Colonic mucosa (tissue), 4 donors: ENCODE data around the gene CCDC170. TPM values are rescaled to one million over a fixed set of nuclear protein-coding genes. Genes with fewer than 3 reads are reported as not detected.

Experiments
- DNase-seq: peaks from one replicate; pipeline ENCODE4 v3.0.0-alpha.2; 2020
- H3K27ac ChIP-seq: fragments of 200-600 bp; one replicate; pipeline ENCODE4 v1.8.0; 2021
- H3K27me3 ChIP-seq: fragments of 200-600 bp; one replicate; pipeline ENCODE4 v1.8.0; 2021
- H3K36me3 ChIP-seq: fragments of 200-600 bp; one replicate; pipeline ENCODE4 v1.8.0; 2021
- H3K4me1 ChIP-seq: fragments of 200-600 bp; one replicate; pipeline ENCODE4 v1.8.0; 2021; ENCODE audit warnings: mild to moderate bottlenecking
- H3K4me3 ChIP-seq: fragments of 200-600 bp; one replicate; pipeline ENCODE4 v1.8.0; 2021
- H3K9ac ChIP-seq, 2 donors: one replicate each; pipeline ENCODE4 v1.7.0; 2013; ENCODE audit warnings: control low read depth in 2 of 2, low read depth in 2 of 2, low read length in 2 of 2
- H3K9me3 ChIP-seq: fragments of 200-600 bp; one replicate; pipeline ENCODE4 v1.8.0; 2021
- intact Hi-C: fragments of 100-400 bp; cut with DNase I; formaldehyde crosslinking; loops from one replicate; pipeline ENCODE4 v1.14.1; 2022
- total RNA-seq, 2 donors: library from RNA; stranded (reverse); fragmentation: NEBNext Ultra II Directional in 1 of 2; extraction: Animal tissue kit (Norgen Biotek cat#: 25700) in 1 of 2; gene quantifications; one replicate each; pipeline ENCODE4 v1.2.1, GENCODE V29; 2021
- TF ChIP-seq, protein P1 (sequence below): fragments of 200-600 bp; IDR thresholded peaks from one replicate; pipeline ENCODE4 v1.8.0; 2022; ENCODE audit warnings: antibody characterized with exemption, mild to moderate bottlenecking
- donor health status: healthy.
- donor health status: DM: no; HTN: no; CAD: no.
- donor health status: DM: no; HTN: no; CAD: no.

Gene CCDC170
- total RNA-seq, 2 donors from 2014 or later, result 0.77 to 0.86 TPM

DNA sequence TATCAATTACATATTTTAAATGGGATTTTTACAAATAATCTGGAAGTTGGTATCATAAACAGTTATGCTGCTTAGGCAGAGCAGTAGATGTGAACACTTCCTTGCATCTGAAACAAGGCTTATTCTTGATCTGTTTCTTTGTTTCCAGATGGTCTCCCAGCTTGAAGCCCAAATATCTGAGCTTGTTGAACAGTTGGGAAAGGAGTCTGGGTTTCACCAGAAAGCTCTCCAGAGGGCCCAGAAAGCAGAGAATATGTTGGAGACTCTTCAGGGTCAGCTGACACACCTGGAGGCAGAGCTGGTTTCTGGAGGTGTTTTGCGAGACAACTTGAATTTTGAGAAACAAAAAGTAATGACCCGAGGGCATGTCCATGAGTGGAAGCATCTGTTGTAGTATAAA is 91.9 kb downstream of the CCDC170 start:
- TF ChIP-seq, protein P1, sequence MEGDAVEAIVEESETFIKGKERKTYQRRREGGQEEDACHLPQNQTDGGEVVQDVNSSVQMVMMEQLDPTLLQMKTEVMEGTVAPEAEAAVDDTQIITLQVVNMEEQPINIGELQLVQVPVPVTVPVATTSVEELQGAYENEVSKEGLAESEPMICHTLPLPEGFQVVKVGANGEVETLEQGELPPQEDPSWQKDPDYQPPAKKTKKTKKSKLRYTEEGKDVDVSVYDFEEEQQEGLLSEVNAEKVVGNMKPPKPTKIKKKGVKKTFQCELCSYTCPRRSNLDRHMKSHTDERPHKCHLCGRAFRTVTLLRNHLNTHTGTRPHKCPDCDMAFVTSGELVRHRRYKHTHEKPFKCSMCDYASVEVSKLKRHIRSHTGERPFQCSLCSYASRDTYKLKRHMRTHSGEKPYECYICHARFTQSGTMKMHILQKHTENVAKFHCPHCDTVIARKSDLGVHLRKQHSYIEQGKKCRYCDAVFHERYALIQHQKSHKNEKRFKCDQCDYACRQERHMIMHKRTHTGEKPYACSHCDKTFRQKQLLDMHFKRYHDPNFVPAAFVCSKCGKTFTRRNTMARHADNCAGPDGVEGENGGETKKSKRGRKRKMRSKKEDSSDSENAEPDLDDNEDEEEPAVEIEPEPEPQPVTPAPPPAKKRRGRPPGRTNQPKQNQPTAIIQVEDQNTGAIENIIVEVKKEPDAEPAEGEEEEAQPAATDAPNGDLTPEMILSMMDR, result no peak
- H3K27me3 ChIP-seq, result no peaks in the 10 kb centered on the region
- no peaks in the 10 kb centered on the region for H3K9me3 ChIP-seq
- DNase-seq, result no peak
- H3K4me1 ChIP-seq, result no peaks in the 10 kb centered on the region
- H3K9ac ChIP-seq, result no peak overlapping the region
- intact Hi-C loops, result no loop called here
- H3K36me3 ChIP-seq, result no peaks in the 10 kb centered on the region
- no peak overlapping the region for H3K27ac ChIP-seq
- H3K4me3 ChIP-seq, result no peak overlapping the region

DNA sequence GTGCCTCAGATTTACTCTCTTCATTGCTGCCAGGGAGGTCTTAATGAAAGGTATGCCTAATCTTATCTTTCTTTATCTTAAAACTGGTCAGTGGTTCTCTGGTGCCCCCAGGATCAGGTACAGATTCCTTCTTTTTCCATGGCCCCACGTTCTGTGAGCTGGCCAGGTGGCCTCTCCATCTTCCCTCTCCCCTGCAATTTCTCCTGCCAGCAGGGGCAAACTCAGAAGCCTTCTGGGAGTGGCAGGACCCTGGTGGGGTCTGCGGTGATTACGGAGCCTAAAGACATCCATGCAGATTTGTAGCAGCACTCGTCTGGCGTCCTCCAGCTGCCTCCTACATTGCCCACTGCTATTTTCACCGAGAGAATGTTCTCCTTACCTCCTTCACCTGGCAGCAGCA is 95.8 kb downstream of the CCDC170 start:
- TF ChIP-seq, protein P1, result no peak
- no peaks in the 10 kb centered on the region for H3K36me3 ChIP-seq
- intact Hi-C loops, result no loop called here

DNA sequence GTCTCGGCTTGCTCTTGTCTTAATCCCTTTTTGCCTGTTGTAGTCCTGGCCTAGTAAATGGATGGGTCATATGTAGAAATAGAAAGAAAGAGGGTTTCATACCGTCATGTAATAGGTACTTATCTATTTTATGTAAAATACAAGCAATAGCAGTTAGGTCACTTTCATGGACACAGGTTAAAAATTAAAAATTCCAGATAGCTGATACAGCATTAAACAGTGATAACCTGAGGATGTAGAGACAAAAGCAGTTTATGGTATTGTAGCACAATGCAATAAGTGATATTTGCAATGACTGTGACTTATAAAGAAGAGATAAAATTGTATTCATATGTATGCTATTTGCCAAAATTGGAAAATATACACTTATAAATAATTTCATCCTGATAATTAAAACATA is 96.9 kb downstream of the CCDC170 start:
- intact Hi-C loops, result no loop called here
- Histone ChIP-seq H3K36me3 (no peaks in the 10 kb centered on the region), H3K27ac (no peak overlapping the region), H3K27me3 (no peaks in the 10 kb centered on the region), H3K4me1 (no peaks in the 10 kb centered on the region), H3K9me3 (no peaks in the 10 kb centered on the region), H3K9ac (no peak overlapping the region), H3K4me3 (no peak overlapping the region)
- no peak for DNase-seq
- TF ChIP-seq, protein P1, result no peak

More for the DNA sequence above, 95.8 kb downstream of the CCDC170 start:
- Histone ChIP-seq H3K27ac (no peak overlapping the region), H3K9ac (no peak overlapping the region), H3K27me3 (no peaks in the 10 kb centered on the region), H3K4me1 (no peaks in the 10 kb centered on the region), H3K4me3 (no peak overlapping the region), H3K9me3 (no peaks in the 10 kb centered on the region)
- DNase-seq, result no peak

DNA sequence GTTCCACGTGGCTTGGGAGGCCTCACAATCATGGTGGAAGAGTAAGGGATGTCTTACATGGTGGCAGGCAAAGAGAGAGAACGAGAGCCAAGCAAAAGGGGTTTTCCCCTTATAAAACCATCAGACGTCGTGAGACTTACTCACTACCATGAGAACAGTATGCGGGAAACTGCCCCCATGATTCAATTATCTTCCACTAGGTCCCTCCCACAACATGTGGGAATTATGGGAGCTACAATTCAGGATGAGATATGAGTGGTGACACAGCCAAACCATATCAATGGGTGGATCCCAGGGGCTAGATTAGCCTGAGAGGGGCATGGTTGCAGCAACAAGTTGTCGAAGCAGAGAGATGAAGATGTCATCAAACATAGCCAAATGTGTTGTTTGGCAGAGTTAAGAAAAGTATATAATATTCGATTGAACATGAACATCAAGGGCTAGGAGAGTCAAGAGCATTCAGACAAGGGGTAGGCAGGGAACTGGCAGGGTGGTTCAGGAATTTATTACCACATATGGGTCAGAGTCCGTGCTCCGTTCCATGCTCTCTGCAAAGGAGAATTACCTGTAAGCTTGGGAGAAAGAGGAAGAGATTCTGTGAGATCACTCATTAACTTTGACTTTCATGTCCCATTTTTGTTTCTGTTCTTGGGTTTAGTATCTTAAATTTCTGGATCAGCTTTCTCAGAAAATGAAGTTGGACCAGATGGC is 98.8 kb downstream of the CCDC170 start:
- Histone ChIP-seq H3K27ac (no peak overlapping the region), H3K4me3 (no peak overlapping the region), H3K9me3 (no peaks in the 10 kb centered on the region), H3K27me3 (no peaks in the 10 kb centered on the region), H3K4me1 (no peaks in the 10 kb centered on the region), H3K36me3 (no peaks in the 10 kb centered on the region), H3K9ac (no peak overlapping the region)
- TF ChIP-seq, protein P1, result no peak
- DNase-seq, result peak; percentile 24
- intact Hi-C loops, result no loop called here

DNA sequence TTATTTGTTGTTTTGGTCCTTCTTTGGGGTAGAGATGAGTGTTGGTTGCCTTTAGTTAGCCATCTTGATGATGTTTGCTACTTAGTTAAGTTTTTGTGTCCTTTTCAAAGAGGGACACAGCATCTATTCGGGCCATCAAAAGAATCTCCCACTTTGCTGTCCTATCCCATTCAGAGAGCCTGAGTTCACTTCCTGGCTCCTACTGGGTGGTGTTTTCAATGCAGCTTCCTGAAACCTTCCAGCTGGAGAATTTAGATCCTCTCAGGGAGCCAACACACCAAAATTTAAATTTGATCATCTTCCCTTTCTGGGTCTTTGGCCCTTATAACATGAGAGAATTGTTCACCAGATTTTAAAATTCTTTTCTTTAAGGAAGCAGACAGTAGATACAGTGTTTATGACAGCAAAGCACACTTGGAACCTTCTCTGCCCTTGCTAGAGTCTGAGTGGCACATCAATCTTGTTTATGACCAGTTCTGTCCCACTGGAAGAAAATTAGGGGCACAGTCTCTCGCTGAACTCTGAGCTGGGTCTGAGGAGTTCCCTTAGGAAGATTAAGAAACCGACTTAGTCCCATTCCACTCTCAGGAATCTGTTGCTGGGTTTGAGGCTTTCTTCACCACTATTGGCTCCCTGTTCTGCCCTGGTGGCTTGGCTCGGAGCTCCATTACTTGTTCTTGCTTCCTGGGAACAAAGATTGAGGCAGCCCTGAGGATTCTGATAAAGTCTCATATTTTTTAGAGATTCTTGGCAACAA is 115.5 kb downstream of the CCDC170 start:
- H3K36me3 ChIP-seq, result no peaks in the 10 kb centered on the region
- no peaks in the 10 kb centered on the region for H3K9me3 ChIP-seq
- no peak overlapping the region for H3K4me3 ChIP-seq
- H3K27ac ChIP-seq, result no peak overlapping the region
- TF ChIP-seq, protein P1, result no peak
- intact Hi-C loops, result no loop called here
- H3K4me1 ChIP-seq, result no peaks in the 10 kb centered on the region
- no peaks in the 10 kb centered on the region for H3K27me3 ChIP-seq
- no peak overlapping the region for H3K9ac ChIP-seq
- DNase-seq, result no peak
